ENCODE data around the gene MRPS15.
"Not testable (repeated sequence)": the region's sequence is repeated elsewhere in the genome, so short reads cannot be mapped to it uniquely, and the experiment has no call there.

Gene MRPS15

DNA sequence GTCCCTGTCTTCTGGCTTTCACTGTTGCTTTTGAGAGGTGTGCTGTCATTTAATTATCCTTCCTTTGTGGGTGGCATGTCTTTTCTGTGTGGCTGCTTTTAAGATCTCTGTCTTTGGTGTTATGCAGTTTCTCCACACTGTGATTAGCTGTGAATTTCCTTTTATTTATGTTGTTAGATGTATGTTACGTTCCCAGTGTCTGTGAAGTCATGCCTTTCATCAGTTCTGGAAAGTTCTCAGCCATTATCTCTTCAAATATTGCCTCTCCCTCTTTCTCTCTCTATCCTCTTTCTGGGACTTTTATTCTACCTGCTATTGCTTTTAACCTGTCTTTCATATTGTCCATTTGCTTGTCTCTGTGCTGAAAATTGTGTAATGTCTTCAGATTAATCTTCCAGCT, 39.5 kb upstream of the MRPS15 start:
- Histone ChIP-seq H3K27me3 (ENCODE audit: control insufficient read depth, low read length) (peaks cover 18% of the 10 kb centered on the region), H3K27ac (ENCODE audit: low read depth, low read length) (no peak overlapping the region), H3K9me2 (replicated peaks; ENCODE audit: control insufficient read depth, low read length) (no peaks in the 10 kb centered on the region), H3K79me2 (ENCODE audit: control insufficient read depth, low read length) (no peaks in the 10 kb centered on the region), H3K36me3 (ENCODE audit: control insufficient read depth, low read length) (no peaks in the 10 kb centered on the region), H3K4me2 (ENCODE audit: low read length) (no peak overlapping the region), H3K4me1 (ENCODE audit: control insufficient read depth, low read length) (no peaks in the 10 kb centered on the region), H3F3A (ENCODE audit: control insufficient read depth, insufficient read depth) (no peaks in the 10 kb centered on the region), H4K20me1 (ENCODE audit: control insufficient read depth, insufficient read depth, low read depth, low read length) (no peaks in the 10 kb centered on the region), H3K9me3 (ENCODE audit: control insufficient read depth, insufficient read depth, low read length) (no peaks in the 10 kb centered on the region), H3K4me3 (ENCODE audit: low read length) (no peak overlapping the region)
- TF ChIP-seq, protein P1, sequence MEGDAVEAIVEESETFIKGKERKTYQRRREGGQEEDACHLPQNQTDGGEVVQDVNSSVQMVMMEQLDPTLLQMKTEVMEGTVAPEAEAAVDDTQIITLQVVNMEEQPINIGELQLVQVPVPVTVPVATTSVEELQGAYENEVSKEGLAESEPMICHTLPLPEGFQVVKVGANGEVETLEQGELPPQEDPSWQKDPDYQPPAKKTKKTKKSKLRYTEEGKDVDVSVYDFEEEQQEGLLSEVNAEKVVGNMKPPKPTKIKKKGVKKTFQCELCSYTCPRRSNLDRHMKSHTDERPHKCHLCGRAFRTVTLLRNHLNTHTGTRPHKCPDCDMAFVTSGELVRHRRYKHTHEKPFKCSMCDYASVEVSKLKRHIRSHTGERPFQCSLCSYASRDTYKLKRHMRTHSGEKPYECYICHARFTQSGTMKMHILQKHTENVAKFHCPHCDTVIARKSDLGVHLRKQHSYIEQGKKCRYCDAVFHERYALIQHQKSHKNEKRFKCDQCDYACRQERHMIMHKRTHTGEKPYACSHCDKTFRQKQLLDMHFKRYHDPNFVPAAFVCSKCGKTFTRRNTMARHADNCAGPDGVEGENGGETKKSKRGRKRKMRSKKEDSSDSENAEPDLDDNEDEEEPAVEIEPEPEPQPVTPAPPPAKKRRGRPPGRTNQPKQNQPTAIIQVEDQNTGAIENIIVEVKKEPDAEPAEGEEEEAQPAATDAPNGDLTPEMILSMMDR (IDR thresholded peaks at IDR 0.05; ENCODE audit: low read depth, low read length, poor library complexity, severe bottlenecking): no peak
- no peak for TF ChIP-seq EZH2phosphoT487 (IDR thresholded peaks at IDR 0.05; ENCODE audit: borderline replicate concordance, low read length)

GRCh38 chr1:36503159-36503558, 39.0 kb upstream of the MRPS15 start:
- TF ChIP-seq EZH2phosphoT487 (IDR thresholded peaks at IDR 0.05; ENCODE audit: borderline replicate concordance, low read length): no peak
- TF ChIP-seq, protein P1 (IDR thresholded peaks at IDR 0.05; ENCODE audit: low read depth, low read length, poor library complexity, severe bottlenecking): no peak
- Histone ChIP-seq H3K4me1 (ENCODE audit: control insufficient read depth, low read length) (no peaks in the 10 kb centered on the region), H3F3A (ENCODE audit: control insufficient read depth, insufficient read depth) (no peaks in the 10 kb centered on the region)

GRCh38 chr1:36502616-36503015, 38.4 kb upstream of the MRPS15 start:
- no peak overlapping the region for H3K4me3 ChIP-seq (ENCODE audit: low read length)
- no peak overlapping the region for H3K27ac ChIP-seq (ENCODE audit: low read depth, low read length)
- no peaks in the 10 kb centered on the region for H3K36me3 ChIP-seq (ENCODE audit: control insufficient read depth, low read length)
- H3K4me2 ChIP-seq (ENCODE audit: low read length): no peak overlapping the region
- no peaks in the 10 kb centered on the region for H3K4me1 ChIP-seq (ENCODE audit: control insufficient read depth, low read length)
- no peaks in the 10 kb centered on the region for H3K9me3 ChIP-seq (ENCODE audit: control insufficient read depth, insufficient read depth, low read length)
- H3F3A ChIP-seq (ENCODE audit: control insufficient read depth, insufficient read depth): no peaks in the 10 kb centered on the region
- no peaks in the 10 kb centered on the region for H4K20me1 ChIP-seq (ENCODE audit: control insufficient read depth, insufficient read depth, low read depth, low read length)
- no peaks in the 10 kb centered on the region for H3K79me2 ChIP-seq (ENCODE audit: control insufficient read depth, low read length)
- H3K9me2 ChIP-seq (replicated peaks; ENCODE audit: control insufficient read depth, low read length): no peaks in the 10 kb centered on the region
- TF ChIP-seq, protein P1 (IDR thresholded peaks at IDR 0.05; ENCODE audit: low read depth, low read length, poor library complexity, severe bottlenecking): no peak
- TF ChIP-seq EZH2phosphoT487 (IDR thresholded peaks at IDR 0.05; ENCODE audit: borderline replicate concordance, low read length): no peak
- H3K27me3 ChIP-seq (ENCODE audit: control insufficient read depth, low read length): peaks cover 25% of the 10 kb centered on the region

More at GRCh38 chr1:36503159-36503558, 39.0 kb upstream of the MRPS15 start:
- no peaks in the 10 kb centered on the region for H3K9me2 ChIP-seq (replicated peaks; ENCODE audit: control insufficient read depth, low read length)
- no peak overlapping the region for H3K27ac ChIP-seq (ENCODE audit: low read depth, low read length)
- H3K27me3 ChIP-seq (ENCODE audit: control insufficient read depth, low read length): peaks cover 21% of the 10 kb centered on the region
- no peak overlapping the region for H3K4me3 ChIP-seq (ENCODE audit: low read length)
- no peaks in the 10 kb centered on the region for H3K79me2 ChIP-seq (ENCODE audit: control insufficient read depth, low read length)
- no peaks in the 10 kb centered on the region for H3K9me3 ChIP-seq (ENCODE audit: control insufficient read depth, insufficient read depth, low read length)
- H3K36me3 ChIP-seq (ENCODE audit: control insufficient read depth, low read length): no peaks in the 10 kb centered on the region
- H3K4me2 ChIP-seq (ENCODE audit: low read length): no peak overlapping the region
- no peaks in the 10 kb centered on the region for H4K20me1 ChIP-seq (ENCODE audit: control insufficient read depth, insufficient read depth, low read depth, low read length)

GRCh38 chr1:36501911-36502310, 37.7 kb upstream of the MRPS15 start:
- not testable (repeated sequence) for H3K27ac ChIP-seq (ENCODE audit: low read depth, low read length); H3K9me3 ChIP-seq (ENCODE audit: control insufficient read depth, insufficient read depth, low read length); H3K4me2 ChIP-seq (ENCODE audit: low read length); H4K20me1 ChIP-seq (ENCODE audit: control insufficient read depth, insufficient read depth, low read depth, low read length); H3K79me2 ChIP-seq (ENCODE audit: control insufficient read depth, low read length); H3K4me3 ChIP-seq (ENCODE audit: low read length); H3F3A ChIP-seq (ENCODE audit: control insufficient read depth, insufficient read depth); H3K9me2 ChIP-seq (replicated peaks; ENCODE audit: control insufficient read depth, low read length); H3K36me3 ChIP-seq (ENCODE audit: control insufficient read depth, low read length); H3K4me1 ChIP-seq (ENCODE audit: control insufficient read depth, low read length)
- peaks cover 29% of the 10 kb centered on the region for H3K27me3 ChIP-seq (ENCODE audit: control insufficient read depth, low read length)
